ENCODE data around the gene ATP6V1G1.

DNA sequence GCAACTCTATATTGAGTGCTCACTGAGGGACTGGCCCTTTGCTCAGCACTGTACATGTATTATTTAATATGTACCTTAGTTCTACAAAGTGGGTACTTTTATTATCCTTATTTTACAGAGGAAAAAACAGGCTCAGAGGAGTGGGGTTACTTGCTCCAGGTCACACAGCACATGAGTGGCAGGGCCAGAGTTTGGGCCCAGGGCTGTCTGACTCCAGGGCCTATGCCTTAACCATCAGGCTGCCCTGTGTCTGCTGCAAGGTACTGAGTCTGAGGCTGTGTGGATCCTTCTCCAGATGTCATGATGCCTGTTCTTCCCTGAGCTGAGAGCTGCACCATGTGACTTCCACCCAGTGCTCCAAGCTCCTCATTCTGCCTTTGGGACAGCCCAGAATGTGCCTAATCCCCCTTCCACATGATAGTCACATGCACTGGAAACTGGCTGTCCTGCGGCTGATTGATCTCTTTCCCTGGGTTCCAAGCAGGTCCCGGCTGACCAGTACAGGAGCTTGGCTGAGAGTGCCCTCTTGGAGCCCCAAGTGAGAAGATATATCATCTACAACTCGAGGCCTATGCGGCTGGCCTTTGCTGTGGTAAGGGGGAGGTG, 38.9 kb downstream of the ATP6V1G1 start:
- TF ChIP-seq, protein P1, sequence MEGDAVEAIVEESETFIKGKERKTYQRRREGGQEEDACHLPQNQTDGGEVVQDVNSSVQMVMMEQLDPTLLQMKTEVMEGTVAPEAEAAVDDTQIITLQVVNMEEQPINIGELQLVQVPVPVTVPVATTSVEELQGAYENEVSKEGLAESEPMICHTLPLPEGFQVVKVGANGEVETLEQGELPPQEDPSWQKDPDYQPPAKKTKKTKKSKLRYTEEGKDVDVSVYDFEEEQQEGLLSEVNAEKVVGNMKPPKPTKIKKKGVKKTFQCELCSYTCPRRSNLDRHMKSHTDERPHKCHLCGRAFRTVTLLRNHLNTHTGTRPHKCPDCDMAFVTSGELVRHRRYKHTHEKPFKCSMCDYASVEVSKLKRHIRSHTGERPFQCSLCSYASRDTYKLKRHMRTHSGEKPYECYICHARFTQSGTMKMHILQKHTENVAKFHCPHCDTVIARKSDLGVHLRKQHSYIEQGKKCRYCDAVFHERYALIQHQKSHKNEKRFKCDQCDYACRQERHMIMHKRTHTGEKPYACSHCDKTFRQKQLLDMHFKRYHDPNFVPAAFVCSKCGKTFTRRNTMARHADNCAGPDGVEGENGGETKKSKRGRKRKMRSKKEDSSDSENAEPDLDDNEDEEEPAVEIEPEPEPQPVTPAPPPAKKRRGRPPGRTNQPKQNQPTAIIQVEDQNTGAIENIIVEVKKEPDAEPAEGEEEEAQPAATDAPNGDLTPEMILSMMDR (conservative IDR thresholded peaks at IDR 0.05; ENCODE audit: low read length), result no peak
- no peak for TF ChIP-seq EZH2phosphoT487 (IDR thresholded peaks at IDR 0.05; ENCODE audit: borderline replicate concordance, low read depth, low read length)

Data from OCI-LY7 (cell line).